Stimulated activated CD4-positive, alpha-beta T cell treated with anti-CD3 and anti-CD28 coated beads, Interleukin-2, amount 100 ng/mL, for 48 hours (primary cell): ENCODE data around the gene PLEKHF1.
"Not testable (repeated sequence)": the region's sequence is repeated elsewhere in the genome, so short reads cannot be mapped to it uniquely, and the experiment has no call there.

Experiments used
- DNase-seq, 2 donors: peaks; one replicate each; pipeline ENCODE4 v3.0.0-alpha.2; 2020

The PLEKHF1 gene

DNA sequence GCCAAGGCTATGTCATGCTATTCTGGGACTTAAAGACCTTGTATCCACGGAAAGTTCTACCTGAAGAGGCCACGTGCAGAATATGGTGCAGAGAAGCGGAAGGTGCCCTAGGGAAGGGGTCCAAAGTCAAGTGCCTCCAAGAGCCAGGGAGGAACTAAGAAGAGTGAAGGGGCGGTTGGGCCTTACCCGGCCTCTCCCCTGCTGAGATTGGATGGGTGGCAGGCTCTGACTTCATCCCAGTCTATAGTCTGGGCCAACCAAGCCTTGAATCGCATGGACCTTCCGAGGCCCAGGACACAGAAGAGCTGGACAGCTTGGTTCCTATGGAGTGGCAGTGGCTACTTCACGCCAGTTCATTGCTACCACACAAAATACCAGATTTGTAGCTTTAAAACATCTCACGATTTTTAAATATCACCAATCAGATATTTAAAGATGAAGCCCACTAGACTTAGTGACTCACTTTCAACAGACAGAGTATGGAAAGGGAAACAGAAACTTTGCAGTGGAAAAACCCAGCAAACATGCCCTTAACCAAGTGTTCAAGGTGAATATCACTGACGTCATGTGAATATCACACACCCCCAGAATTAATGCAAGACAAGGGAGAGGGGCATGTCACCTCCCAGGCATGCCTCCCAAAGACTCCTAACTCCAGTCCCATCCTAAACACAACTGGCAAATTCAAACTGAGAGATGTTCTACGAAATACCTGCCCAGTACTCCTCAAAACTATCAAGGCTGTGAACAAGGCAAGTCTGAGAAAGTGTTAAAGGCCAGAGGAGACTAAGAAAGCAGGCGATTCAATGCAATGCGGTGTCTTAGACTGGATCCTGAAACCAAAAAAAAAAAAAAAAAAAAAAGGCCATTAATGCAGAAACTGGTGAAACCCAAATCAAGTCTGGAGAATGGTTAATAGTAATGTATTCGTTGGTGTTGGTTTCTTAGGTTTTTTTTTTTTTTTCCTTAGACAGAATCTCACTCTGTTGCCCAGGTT lies 39.6 kb downstream of the PLEKHF1 start:
- no peak for DNase-seq

DNA sequence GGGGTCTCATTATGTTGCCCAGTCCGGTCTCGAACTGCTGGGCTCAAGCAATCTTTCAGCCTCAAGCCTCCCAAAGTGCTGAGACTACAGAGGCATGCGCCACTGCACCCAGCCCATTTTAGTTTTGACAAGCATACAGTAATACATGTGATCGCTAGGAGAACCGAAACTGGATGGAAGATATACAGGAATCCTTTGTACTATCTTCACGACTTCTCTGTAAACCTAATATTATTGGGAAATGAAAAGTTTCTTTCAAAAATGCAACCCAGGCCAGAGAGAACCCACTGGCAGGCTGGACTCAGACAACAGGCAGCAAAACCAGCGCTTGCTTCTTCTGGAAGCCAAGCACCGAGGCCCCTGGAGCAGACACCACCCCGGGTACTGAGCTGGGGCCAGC lies 40.4 kb downstream of the PLEKHF1 start:
- no peak for DNase-seq

DNA sequence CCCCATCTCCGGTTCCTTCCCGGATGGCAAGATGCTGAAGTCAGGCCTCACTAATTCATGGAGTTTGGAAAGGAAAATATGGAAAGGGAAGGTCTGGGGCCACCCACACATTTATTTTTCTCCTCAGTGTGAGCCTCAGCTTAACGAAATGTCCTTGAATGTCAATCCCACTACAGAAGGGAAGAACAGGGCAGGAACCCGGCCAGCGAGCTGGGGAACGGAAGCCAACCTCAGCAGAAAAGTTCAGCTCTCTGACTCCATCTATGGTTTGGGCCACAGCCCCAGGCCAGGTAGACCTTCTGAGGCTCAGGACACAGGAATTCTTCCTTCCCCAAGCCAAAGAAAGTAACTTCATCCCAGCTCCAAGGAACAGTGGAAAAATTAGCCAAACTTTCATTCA lies 41.4 kb downstream of the PLEKHF1 start:
- no peak for DNase-seq

DNA sequence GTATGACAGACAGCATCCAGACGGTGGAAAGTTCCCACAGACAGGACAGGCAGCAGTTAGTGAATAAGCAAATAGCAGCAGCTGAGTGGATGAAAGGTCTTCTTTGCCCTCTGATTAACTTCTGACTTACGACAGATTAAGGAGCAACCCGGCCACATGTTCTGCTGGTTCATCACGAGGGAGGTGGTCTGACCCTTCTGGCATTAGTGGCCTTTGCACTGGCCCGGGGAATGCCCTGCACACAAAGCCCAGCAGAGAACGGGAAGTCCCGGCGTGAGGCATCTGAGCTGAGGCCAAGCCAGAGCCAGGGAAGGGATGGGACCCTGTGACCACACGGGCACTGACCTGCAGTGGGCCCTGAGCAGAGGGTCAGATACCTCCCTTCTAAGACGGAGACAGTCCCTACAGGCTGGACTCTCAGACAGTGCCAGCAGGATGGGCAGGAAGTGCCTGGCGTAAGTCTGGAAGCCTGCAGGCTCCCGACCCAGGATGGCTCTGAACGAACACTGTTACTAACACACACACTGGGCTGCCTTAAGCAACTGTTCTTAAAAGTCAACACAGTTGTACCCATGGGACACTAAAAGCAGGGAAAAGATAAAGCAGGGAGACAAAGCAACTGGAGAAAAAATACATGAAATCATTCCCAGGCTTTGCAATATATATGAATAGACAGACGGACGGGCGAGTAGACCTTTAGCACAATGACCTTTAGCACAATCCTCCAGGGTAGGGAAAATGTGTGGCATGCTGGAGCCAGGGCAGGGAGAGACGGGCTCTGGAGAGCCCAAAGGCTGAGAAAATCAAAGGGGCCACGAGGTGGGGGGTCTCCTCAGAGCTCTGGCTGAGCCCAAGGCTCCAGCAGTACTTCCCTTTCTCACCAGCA lies 43.5 kb downstream of the PLEKHF1 start:
- no peak for DNase-seq

DNA sequence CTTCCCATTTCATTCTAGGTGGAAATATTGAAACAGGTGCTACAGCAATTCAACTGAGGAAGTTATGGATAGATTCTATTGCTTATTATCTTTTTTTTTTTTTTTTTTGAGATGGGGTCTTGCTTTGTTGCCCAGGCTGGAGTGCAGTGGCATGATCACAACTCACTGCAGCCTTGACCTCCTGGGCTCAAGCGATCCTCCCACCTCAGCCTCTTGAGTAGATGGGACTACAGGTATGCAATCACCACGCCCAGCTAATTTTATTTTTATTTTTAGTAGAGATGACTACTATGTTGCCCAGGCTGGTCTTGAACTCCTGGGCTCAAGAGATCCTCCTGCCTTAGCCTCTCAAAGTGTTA lies 44.2 kb downstream of the PLEKHF1 start:
- DNase-seq = not testable (repeated sequence)

GRCh38 chr19:29711584-29712132 lies 46.4 kb downstream of the PLEKHF1 start:
- no peak for DNase-seq

- DNase-seq = no peak
Observed at GRCh38 chr19:29712744-29713516, 47.7 kb downstream of the PLEKHF1 start.

- DNase-seq = no peak
Observed at GRCh38 chr19:29714371-29714952, 49.2 kb downstream of the PLEKHF1 start.

- DNase-seq = peak; percentile 56 to 63
Observed at GRCh38 chr19:29714953-29715700, 49.9 kb downstream of the PLEKHF1 start, which contains the start of gene C19orf12. Gene C19orf12 (minus strand): TSS chr19:29715261. CDS start chr19:29708413, 6,848 bp downstream.

DNA sequence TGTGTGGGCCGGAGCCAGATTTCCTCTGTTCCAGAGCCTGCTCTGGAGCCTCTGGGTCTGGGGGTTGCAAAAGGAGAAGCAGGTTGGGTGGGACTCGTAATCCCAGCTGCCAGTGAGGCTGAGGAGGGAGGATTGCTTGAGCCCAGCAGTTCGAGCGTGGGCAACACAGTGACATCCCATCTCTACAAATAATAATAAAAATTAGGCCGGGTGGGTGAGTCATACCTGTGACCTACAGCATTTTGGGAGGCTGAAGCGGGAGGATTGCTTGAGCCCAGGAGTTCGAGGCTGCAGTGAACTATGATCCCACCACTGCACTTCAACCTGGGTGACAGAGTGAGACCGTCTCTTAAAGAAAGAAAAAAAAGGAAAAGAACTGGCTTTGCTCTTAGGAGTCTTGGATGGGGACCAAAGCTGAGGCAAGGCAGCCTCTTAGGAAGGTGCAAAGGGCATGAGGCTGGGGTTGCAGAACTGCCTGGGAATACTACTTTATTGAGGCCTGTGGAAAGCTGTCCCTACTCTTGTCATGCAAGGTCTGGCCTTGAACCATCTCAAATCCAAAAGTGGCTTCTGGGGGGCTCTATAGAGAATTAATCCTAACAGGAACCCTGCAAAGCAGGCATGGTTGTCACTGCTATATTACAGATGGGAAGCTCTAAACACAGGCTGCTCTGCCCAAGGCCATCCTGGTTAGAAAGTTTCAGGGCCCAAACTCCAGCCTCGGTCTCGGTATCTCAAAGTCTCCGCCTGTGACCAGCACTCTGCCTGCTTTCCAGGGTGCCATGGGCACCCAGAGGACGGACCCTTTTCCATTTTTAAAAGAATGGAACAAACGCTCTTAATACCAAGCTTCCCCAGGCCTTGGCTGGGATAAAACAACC lies 50.7 kb downstream of the PLEKHF1 start:
- DNase-seq = no peak

GRCh38 chr19:29717051-29717450 lies 51.8 kb downstream of the PLEKHF1 start:
- DNase-seq = no peak

- no peak for DNase-seq
Observed at GRCh38 chr19:29724102-29724641, 58.9 kb downstream of the PLEKHF1 start.

DNA sequence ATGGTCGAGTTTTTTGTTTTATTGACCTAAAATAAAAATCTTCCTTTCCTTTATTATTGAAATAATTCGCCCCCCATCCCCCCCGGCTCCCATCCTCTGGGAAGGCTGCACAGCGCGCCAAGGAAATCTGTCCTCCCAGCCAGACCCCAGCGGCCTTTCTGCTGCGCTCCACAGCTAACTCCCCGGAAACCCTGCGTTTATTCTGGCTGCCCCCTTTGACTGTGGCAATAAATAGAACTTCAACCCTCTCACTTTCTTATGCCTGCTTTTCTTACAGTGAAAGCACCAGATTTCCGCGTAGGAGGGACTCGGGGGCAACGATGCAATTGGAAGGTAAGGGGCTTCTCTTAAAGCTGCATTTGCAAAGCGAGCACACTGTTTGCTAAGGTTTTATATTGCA lies 59.5 kb downstream of the PLEKHF1 start:
- no peak for DNase-seq
